Activated CD8-positive, alpha-beta T cell treated with anti-CD3 and anti-CD28 coated beads, Interleukin-2, amount 10 ng/mL, durations not matched to agents 7 days and 5 days (primary cell): Measurements from ENCODE around the gene LHPP. TPM values are rescaled to one million over a fixed set of nuclear protein-coding genes. Genes with fewer than 3 reads are reported as not detected.

Experiments used
- ATAC-seq: fragments of 150-1000 bp; cut with Tn5 transposase; one replicate; pipeline ENCODE4 v1.10.0; 2021; ENCODE audit warnings: moderate library complexity
- CTCF ChIA-PET: fragments of 350-600 bp; sonication (Branson Sonifier 250); formaldehyde crosslinking; loops from one replicate; lab custom pipeline; 2021; ENCODE audit warnings: antibody characterized with exemption; lab: Charles Lee
- POLR2A ChIA-PET: fragments of 350-600 bp; sonication (Branson Sonifier 250); formaldehyde crosslinking; loops from one replicate; lab custom pipeline; 2021; ENCODE audit warnings: antibody characterized with exemption; lab: Charles Lee
- DNase-seq: peaks from one replicate; pipeline ENCODE4 v3.0.0-alpha.2; 2020
- H3K27ac Mint-ChIP-seq: one replicate; pipeline ENCODE4 v1.8.0; 2021; ENCODE audit warnings: mild to moderate bottlenecking, mixed read lengths
- H3K27me3 Mint-ChIP-seq: one replicate; pipeline ENCODE4 v1.8.0; 2021; ENCODE audit warnings: low read depth, mixed read lengths
- H3K36me3 Mint-ChIP-seq: one replicate; pipeline ENCODE4 v1.8.0; 2021; ENCODE audit warnings: low read depth, mixed read lengths
- H3K4me1 Mint-ChIP-seq: one replicate; pipeline ENCODE4 v1.8.0; 2021; ENCODE audit warnings: low read depth, mixed read lengths
- H3K4me3 Mint-ChIP-seq: one replicate; pipeline ENCODE4 v1.8.0; 2021; ENCODE audit warnings: mild to moderate bottlenecking, mixed read lengths
- H3K9me3 Mint-ChIP-seq: one replicate; pipeline ENCODE4 v1.8.0; 2022; ENCODE audit warnings: mixed read lengths; ENCODE audit not compliant: insufficient read depth
- total RNA-seq, 2 experiments: library from RNA; stranded (reverse); gene quantifications; one replicate each; pipeline ENCODE4 v1.2.3, GENCODE V29; 2021

LHPP gene
- total RNA-seq, 2 experiments from 2014 or later = 24.7 to 25.7 TPM

DNA sequence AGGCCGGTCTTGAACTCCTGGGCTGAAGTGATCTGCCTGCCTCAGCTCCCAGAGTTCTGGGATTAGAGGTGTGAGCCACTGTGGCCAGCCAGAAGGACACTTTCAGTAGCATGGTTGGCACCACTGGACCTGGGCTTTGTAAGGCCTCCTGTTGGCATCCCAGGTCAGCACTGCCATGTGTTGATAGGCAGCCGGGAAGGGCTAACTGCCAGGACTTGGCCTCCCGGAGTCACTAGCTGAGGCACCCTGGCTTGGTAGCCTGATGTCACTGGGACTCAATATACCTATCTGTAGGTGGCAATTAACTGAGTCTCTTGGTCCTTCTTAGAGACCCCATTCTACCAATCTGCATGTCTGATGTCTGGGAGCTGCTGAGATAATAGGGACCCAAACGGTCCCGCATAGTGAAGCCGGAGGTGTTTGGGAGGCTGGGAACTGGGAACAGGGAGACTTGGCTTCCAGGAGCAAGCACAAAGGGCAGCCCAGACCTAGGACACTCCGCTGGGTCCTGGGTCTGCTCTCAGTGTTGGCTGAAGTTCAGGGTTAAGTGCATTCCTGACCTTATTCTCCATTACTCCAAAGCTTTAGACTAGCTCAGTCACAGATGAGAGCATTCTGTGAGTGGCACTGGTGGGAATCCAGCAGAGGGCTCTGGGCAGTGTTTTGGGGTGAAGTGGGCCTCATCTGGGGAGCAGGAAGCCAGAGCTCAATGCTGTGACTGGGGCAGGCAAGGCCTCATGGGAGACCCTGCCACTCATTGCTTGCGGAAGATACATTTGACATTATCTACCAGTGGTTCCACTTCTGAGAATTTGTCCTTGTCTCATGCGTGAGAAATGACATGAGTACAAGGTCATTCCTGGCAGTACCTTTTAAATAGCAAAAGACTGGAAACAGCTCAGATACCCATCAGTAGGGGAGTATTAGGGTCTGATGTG lies 2.7 kb downstream of the LHPP start:
- ChIA-PET CTCF (interaction anchor here (1.2 to 1.7 kb wide), 3 partner anchors 29 to 277 kb away, joined by 3 to 4 read pairs (median 4); no protein-coding TSS in a partner anchor), POLR2A (interaction anchor here (0.7 kb wide), 1 partner anchor 279 kb away, joined by 3 read pairs; no protein-coding TSS in a partner anchor)
- H3K4me3 Mint-ChIP-seq = no peak overlapping the region
- peaks cover 24% of the 10 kb centered on the region for H3K4me1 Mint-ChIP-seq
- DNase-seq (no peak), ATAC-seq (no peak)
- peaks cover 3% of the 10 kb centered on the region for H3K9me3 Mint-ChIP-seq
- H3K27ac Mint-ChIP-seq = peak overlapping the region; percentile 81
- peaks cover 6% of the 10 kb centered on the region for H3K36me3 Mint-ChIP-seq
- H3K27me3 Mint-ChIP-seq = no peaks in the 10 kb centered on the region

DNA sequence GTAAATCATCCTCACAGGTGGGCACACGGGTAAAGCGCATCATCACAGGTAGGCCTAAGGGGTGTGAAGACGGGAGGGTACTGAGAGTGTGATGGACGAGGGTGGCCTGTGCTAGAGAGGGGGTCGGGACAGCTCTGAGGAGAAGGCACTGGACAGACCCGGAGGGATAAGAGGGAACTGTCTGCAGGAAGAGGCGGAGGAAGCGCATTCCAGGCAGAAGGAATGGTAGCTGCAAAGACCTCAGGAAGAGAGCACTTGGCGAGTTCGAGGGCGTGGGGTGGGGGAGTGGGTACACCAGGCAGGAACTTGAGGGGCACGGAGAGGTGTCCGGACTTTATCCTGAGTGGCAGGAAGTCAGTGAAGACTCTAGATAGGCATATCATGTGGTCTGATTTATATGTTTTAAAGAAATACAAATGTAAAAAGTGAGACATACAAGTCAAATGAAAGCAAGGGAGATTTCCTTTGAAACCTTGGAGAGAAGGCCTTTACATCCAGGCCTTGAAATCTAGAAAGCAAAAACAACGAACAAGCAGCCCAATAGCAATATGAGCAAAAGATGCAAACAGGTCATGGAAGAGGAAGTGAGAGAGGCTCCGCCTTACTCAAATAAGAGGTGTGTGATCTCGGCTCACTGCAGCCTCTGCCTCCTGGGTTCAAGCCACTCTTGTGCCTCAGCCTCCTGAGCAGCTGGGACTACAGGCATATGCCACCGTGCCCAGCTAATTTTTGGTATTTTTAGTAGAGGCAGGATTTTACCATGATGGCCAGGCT lies 3.6 kb downstream of the LHPP start:
- H3K27ac Mint-ChIP-seq = peak overlapping the region; percentile 81
- peaks cover 6% of the 10 kb centered on the region for H3K36me3 Mint-ChIP-seq
- H3K27me3 Mint-ChIP-seq = no peaks in the 10 kb centered on the region
- H3K4me3 Mint-ChIP-seq = peak overlapping the region; percentile 9
- H3K4me1 Mint-ChIP-seq = peaks cover 24% of the 10 kb centered on the region
- ATAC-seq (no peak), DNase-seq (no peak)
- H3K9me3 Mint-ChIP-seq = peaks cover 3% of the 10 kb centered on the region
- ChIA-PET POLR2A (no interaction called here), CTCF (interaction anchor here (1.2 to 1.7 kb wide), 3 partner anchors 28 to 276 kb away, joined by 3 to 4 read pairs (median 4); no protein-coding TSS in a partner anchor)

DNA sequence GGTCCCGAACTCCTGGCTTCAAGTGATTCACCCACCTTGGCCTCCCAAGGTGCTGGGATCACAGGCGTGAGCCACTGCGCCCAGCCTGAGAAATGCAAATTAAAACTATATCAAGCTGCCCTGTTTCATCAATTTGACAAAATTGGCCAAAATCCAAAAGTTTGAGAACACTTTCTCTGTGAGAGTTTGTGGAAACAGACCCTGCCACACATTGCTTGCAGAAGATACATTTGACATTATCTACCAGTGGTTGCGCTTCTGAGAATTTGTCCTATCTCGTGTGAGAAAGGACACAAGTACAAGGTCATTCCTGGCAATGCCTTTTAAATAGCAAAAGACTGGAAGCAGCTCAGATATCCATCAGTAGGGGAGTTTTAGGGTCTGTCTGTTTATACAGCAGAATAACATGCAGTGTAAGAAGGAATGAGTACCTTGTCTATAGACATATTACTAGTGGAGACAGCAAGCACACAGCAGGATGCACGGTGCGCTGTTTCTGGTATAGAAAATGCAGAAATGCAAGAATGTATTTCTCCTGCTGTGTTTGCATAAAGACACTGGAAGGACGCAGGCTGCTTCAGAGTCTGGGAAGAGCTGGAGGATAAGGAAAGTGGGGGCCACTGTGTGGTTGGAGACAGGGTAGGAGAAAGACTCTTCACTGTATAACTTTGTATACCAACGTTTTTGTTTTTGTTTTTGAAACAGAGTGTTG lies 4.3 kb downstream of the LHPP start:
- no peak overlapping the region for H3K4me3 Mint-ChIP-seq
- H3K36me3 Mint-ChIP-seq = peaks cover 6% of the 10 kb centered on the region
- ATAC-seq = no peak
- H3K9me3 Mint-ChIP-seq = peaks cover 3% of the 10 kb centered on the region
- H3K4me1 Mint-ChIP-seq = peaks cover 24% of the 10 kb centered on the region
- ChIA-PET CTCF (no interaction called here), POLR2A (no interaction called here)
- no peak for DNase-seq
- no peaks in the 10 kb centered on the region for H3K27me3 Mint-ChIP-seq
- H3K27ac Mint-ChIP-seq = peak overlapping the region; percentile 81

DNA sequence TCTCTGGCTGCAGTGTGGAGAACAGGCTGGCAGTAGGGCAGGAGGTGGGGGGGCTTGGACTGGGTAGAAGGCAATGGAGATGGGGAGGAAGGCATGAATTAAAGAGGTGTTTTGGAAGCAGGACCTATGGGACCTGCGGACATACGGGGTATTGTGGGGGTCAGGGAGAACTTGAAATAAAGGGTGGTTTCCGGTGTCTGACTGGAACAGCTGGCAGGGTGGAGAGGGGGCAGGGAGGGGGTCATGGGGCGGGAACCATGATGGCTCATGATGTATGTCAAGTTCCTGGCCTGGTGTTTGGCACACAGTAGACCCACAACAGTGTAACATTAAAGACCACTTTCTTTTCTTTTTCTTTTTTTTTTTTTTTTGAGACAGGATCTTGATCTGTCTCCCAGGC lies 5.5 kb downstream of the LHPP start:
- CTCF ChIA-PET = no interaction called here
- POLR2A ChIA-PET = interaction anchor here (0.9 kb wide), 1 partner anchor 48 kb away, joined by 3 read pairs; the partner anchor contains the start of gene OAT
- Mint-ChIP-seq H3K4me1 (peaks cover 21% of the 10 kb centered on the region), H3K4me3 (no peak overlapping the region), H3K27ac (no peak overlapping the region), H3K9me3 (no peaks in the 10 kb centered on the region), H3K27me3 (no peaks in the 10 kb centered on the region), H3K36me3 (peaks cover 4% of the 10 kb centered on the region)
- ATAC-seq (no peak), DNase-seq (no peak)

DNA sequence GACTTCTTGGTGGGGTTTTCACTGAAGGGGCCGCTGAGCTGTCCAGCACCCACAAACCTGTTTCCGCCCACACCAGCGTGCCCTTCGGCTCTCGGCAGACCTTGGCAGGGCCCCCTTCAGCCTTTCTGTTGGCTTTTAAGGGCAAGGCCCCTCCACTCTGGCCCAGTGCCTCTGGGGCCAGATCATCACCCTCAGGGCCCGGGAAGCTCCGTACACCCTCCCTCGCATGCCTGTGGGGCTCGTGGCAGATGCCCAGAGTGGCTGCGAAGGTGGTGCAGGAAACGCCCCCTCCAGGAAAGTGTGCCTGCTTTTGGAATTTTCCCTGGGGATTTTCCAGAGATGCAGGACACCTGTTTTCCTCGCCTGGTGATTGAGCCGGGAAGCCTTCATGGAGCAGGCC lies 7.0 kb downstream of the LHPP start:
- Mint-ChIP-seq H3K27me3 (no peaks in the 10 kb centered on the region), H3K4me3 (no peak overlapping the region), H3K27ac (no peak overlapping the region), H3K9me3 (no peaks in the 10 kb centered on the region), H3K36me3 (peaks cover 4% of the 10 kb centered on the region), H3K4me1 (peaks cover 21% of the 10 kb centered on the region)
- no peak for DNase-seq
- ChIA-PET CTCF (interaction anchor here (1.0 kb wide), 1 partner anchor 79 kb away, joined by 3 read pairs; no protein-coding TSS in a partner anchor), POLR2A (no interaction called here)
- ATAC-seq = no peak

DNA sequence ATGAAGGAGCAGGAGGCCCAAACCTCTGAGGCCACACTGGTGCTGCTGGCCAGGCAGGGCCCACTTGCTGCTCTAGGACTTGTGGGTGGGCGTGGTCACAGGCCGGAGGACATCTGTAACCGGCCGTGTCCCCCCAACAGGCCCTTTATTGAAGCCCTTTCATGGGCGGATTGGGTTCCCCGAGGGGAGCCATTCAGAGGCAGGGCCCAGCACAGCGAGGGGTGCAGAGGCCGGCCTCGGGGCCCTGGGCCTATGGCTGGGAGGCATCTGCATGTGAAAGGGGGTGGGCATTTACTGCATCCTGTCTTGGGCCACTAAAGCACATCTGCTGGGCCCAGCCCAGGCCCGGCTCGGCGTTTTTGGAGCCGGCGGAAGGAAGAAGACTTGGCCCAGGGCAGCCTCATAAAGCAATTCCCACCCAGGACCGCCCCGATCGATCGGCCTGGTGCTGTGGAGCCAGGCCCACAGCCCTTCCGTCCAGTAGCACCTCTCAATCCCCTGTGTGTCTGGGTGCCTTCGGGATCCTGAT lies 8.4 kb downstream of the LHPP start:
- ATAC-seq = no peak
- Mint-ChIP-seq H3K27ac (no peak overlapping the region), H3K9me3 (no peaks in the 10 kb centered on the region), H3K36me3 (no peaks in the 10 kb centered on the region), H3K4me3 (no peak overlapping the region), H3K4me1 (peaks cover 15% of the 10 kb centered on the region), H3K27me3 (no peaks in the 10 kb centered on the region)
- DNase-seq = no peak
- ChIA-PET CTCF (no interaction called here), POLR2A (no interaction called here)

DNA sequence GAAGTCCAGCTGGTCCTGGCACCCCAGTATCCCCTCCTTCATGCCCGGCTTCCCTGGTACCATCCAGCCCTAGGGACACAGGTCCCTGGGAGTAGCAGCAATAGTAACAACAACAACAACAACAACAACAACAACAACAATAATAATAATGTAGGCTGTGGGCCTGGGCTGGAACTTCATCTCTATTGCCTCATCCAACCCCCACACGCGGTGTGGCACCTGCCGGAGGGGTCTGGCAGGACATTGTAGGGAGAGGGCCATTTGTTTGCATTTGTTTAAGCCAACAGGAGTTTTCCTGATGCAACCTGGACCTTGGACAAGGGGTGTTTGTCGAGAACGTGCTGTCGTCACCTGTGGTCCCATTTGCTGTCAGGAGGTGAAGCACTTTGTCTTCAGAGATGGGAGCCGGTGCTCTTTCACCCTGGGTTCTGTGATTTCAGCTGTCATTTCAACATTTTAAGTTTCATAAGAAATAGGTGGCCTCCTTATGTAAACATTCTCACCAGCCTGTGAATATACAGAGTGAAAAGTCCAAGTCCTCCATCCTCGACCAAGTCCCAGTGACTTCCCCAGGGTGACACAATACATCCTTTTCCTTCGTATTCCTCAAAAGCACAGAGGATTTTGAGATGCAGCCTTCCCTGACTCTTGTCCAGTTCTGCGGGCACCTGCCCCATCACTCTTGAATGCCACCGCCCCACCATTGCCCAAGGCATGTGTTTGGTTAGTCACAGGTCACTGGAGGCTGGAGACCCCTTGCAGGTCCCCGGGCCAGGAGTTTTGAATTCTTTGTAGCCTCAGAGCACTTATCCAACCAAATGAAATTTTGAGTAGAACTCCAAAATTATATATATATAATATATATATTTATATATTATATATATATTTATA lies 9.2 kb downstream of the LHPP start:
- Mint-ChIP-seq H3K4me3 (no peak overlapping the region), H3K27me3 (no peaks in the 10 kb centered on the region), H3K4me1 (peaks cover 11% of the 10 kb centered on the region), H3K36me3 (no peaks in the 10 kb centered on the region), H3K27ac (no peak overlapping the region), H3K9me3 (no peaks in the 10 kb centered on the region)
- DNase-seq (peak; percentile 32), ATAC-seq (peak; percentile 44)
- ChIA-PET POLR2A (no interaction called here), CTCF (no interaction called here)

DNA sequence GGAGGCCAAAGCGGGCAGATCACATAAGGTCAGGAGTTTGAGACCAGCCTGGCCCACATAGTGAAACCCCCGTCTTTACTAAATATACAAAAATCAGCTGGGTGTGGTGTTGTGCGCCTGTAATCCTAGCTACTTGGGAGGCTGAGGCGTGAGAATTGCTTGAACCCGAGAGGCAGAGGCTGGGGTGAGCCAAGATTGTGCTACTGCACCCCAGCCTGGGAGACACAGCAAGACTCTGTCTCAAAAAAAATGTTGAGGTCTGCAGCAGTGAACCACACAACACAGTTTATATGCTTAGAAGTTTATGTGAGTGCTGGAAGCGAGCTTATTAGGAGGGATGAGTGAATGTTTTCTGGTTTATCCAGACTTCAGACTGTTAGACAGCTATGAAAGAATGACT lies 10.4 kb downstream of the LHPP start:
- CTCF ChIA-PET = interaction anchor here (1.1 to 1.2 kb wide), 2 partner anchors 14 to 83 kb away, joined by 3 read pairs; no protein-coding TSS in a partner anchor
- no peaks in the 10 kb centered on the region for H3K27me3 Mint-ChIP-seq
- H3K27ac Mint-ChIP-seq = no peak overlapping the region
- no peak overlapping the region for H3K4me3 Mint-ChIP-seq
- no peaks in the 10 kb centered on the region for H3K9me3 Mint-ChIP-seq
- DNase-seq = peak; percentile 33
- no peaks in the 10 kb centered on the region for H3K36me3 Mint-ChIP-seq
- ATAC-seq = peak; percentile 33
- peaks cover 9% of the 10 kb centered on the region for H3K4me1 Mint-ChIP-seq
- POLR2A ChIA-PET = interaction anchor here (0.7 to 1.1 kb wide), 3 partner anchors 12 to 240 kb away, joined by 3 to 4 read pairs (median 4); no protein-coding TSS in a partner anchor

DNA sequence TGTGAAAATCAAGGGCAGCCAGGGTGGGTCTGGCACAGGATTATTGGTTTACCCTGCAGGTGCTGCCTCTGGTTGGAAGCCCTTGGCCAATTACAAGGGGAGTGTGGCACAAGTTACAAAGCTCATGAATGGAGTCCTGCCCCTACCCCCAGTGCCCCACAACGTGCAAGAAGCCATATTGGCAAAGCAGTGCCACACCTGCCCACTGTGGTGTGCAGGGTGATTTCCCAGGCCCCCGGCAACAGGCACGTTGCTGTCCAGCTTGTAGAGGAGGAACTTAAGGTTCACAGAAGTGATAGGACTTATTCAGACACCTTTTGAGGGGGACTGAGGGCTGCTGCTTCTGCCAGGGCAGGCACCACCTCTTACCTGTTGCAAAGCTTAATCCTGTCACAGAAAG lies 11.4 kb downstream of the LHPP start:
- Mint-ChIP-seq H3K9me3 (no peaks in the 10 kb centered on the region), H3K4me3 (no peak overlapping the region), H3K36me3 (no peaks in the 10 kb centered on the region), H3K27ac (no peak overlapping the region), H3K4me1 (peaks cover 9% of the 10 kb centered on the region), H3K27me3 (no peaks in the 10 kb centered on the region)
- POLR2A ChIA-PET = interaction anchor here (1.0 kb wide), 1 partner anchor 11 kb away, joined by 4 read pairs; no protein-coding TSS in a partner anchor
- DNase-seq (no peak), ATAC-seq (no peak)
- CTCF ChIA-PET = interaction anchor here (0.6 to 1.1 kb wide), 3 partner anchors 11 to 356 kb away, joined by 3 read pairs; partner anchors contain the start of gene LHPP

DNA sequence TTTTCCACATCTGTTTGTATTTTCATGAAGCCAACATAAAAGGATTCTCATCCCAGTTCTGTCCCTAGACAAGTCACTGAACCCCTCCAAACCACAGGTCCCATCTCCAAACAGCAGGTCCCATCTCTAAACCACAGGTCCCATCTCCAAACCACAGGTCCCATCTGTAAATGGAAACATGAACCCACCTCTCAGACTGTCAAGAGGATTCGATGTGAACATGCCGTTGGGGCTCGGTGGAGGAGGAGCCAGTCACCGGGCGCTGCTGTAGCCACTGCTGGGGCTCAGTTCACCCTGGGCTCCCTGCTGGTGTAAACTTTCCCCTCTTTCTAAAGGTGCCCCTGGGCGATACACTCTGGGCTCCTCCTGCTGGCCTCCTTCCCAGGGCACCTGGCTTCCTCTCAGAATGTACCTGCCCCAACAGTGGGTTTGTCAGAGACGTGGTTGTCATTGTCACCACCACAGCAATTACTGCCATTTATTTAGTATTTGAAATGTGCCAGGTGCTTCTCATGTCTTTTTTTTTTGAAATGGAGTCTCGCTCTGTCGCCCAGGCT lies 13.0 kb downstream of the LHPP start:
- peaks cover 9% of the 10 kb centered on the region for H3K4me1 Mint-ChIP-seq
- no peaks in the 10 kb centered on the region for H3K27me3 Mint-ChIP-seq
- H3K4me3 Mint-ChIP-seq = no peak overlapping the region
- no peaks in the 10 kb centered on the region for H3K9me3 Mint-ChIP-seq
- ATAC-seq (no peak), DNase-seq (no peak)
- H3K36me3 Mint-ChIP-seq = no peaks in the 10 kb centered on the region
- H3K27ac Mint-ChIP-seq = no peak overlapping the region
- CTCF ChIA-PET = no interaction called here
- POLR2A ChIA-PET = interaction anchor here (0.6 kb wide), 1 partner anchor 23 kb away, joined by 3 read pairs; no protein-coding TSS in a partner anchor
